NCI-H2107 (cell line): ENCODE measurements around the gene CDK12.
"Not testable (repeated sequence)": the region's sequence is repeated elsewhere in the genome, so short reads cannot be mapped to it uniquely, and the experiment has no call there.

Source experiments
- DNase-seq: peaks from one replicate; lab custom pipeline; 2025; lab: John Stamatoyannopoulos, UW

CDK12 gene

DNA sequence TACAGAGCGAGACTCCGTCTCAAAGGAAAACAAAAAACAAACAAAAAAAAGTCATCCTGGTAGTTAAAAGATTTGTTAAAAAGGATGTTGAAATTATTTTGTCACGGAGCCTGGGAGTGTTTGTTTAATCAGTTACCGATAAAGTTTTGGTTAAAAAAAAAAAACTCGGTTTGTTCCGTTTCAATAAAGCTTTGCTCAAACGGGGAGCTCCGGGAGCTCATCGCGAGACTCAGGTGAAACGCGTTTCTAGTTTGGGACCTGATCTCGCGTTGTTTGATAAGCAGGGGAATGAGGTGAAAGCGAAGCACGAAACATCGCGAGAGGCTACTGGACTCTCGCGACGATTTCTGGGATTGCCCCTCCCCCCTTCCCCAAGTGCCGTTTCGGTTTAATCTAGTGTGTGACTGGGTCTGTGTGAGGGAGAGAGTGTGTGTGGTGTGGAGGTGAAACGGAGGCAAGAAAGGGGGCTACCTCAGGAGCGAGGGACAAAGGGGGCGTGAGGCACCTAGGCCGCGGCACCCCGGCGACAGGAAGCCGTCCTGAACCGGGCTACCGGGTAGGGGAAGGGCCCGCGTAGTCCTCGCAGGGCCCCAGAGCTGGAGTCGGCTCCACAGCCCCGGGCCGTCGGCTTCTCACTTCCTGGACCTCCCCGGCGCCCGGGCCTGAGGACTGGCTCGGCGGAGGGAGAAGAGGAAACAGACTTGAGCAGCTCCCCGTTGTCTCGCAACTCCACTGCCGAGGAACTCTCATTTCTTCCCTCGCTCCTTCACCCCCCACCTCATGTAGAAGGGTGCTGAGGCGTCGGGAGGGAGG lies at the start of gene CDK12:
TSS of gene CDK12 (plus strand) at position 374 of the 813 bp plus-strand sequence. CDS start 586 bp downstream, outside the sequence.
- DNase-seq, result peak; percentile 99

DNA sequence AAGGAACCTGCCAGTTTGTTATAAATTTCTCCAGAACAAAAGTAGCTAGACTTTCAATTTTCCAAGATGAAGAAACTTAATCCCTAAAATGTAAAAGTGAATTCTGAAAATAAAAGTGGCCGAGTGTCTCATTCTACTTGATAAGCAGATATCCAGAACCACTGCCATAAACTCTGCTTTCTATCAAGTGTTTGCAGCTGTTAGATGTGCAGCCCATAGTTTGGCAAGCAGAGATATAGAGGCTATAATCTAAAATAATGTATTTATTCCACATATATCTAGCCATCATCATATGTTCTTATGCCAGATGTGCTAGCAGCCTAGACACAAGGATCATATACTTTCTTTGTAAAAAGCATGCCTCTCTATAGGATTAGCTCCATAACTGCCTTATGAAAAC lies 45.1 kb upstream of the CDK12 start:
- DNase-seq, result no peak

- DNase-seq, result no peak
Observed at GRCh38 chr17:39429600-39429999, 31.7 kb upstream of the CDK12 start.

GRCh38 chr17:39439868-39440267 lies 21.4 kb upstream of the CDK12 start:
- DNase-seq, result not testable (repeated sequence)

DNA sequence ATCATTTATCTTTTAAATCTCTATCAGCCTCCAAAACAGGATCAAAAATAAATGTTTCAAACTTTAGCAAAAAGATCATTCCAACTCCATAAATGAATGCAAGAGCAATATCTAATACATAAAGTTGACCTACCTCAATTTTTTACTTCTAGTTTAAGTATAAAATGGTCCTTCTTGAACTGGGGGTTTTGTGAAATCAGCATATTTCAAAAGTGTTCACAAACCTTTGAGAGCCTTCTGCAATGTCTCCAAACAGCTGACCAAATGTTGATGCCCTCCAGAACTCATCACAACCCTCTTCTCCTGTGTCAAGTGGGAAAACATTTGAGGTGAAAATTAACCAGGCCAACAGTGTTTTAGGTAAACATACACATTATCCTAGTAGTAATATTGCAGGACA lies 18.0 kb upstream of the CDK12 start:
- DNase-seq, result no peak

- DNase-seq, result no peak
Observed at GRCh38 chr17:39447561-39447960, 13.7 kb upstream of the CDK12 start.

GRCh38 chr17:39450051-39450450 lies 11.2 kb upstream of the CDK12 start:
- DNase-seq, result no peak

- peak; percentile 98 for DNase-seq
Observed at GRCh38 chr17:39450847-39451581, 10.3 kb upstream of the CDK12 start, which contains the start of gene MED1. MED1 (minus strand) TSS chr17:39451263; CDS start chr17:39451062, 201 bp downstream.

DNA sequence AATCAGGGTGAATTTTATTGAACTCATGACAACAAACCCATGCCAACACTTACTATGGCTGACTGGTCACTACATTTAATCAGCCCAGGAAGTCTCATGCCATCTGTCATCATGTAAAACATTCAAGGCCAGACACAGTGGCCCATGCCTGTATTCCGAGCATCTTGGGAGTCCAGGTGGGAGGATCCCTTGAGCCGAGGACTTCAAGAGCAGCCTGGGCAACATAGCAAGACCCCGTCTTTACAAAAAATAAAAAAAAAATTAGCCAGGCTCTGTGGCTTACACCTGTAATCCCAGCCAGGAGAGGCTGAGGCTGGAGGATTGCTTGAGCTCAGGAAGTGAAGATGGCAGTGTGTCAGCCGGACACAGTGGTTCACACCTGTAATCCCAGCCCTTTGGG lies 5.4 kb upstream of the CDK12 start:
- DNase-seq, result no peak

DNA sequence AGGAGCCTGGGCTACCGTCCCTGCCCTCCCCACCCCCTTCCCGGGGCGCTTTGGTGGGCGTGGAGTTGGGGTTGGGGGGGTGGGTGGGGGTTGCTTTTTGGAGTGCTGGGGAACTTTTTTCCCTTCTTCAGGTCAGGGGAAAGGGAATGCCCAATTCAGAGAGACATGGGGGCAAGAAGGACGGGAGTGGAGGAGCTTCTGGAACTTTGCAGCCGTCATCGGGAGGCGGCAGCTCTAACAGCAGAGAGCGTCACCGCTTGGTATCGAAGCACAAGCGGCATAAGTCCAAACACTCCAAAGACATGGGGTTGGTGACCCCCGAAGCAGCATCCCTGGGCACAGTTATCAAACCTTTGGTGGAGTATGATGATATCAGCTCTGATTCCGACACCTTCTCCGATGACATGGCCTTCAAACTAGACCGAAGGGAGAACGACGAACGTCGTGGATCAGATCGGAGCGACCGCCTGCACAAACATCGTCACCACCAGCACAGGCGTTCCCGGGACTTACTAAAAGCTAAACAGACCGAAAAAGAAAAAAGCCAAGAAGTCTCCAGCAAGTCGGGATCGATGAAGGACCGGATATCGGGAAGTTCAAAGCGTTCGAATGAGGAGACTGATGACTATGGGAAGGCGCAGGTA lies 762 bp downstream of the CDK12 start:
- DNase-seq, result no peak

DNA sequence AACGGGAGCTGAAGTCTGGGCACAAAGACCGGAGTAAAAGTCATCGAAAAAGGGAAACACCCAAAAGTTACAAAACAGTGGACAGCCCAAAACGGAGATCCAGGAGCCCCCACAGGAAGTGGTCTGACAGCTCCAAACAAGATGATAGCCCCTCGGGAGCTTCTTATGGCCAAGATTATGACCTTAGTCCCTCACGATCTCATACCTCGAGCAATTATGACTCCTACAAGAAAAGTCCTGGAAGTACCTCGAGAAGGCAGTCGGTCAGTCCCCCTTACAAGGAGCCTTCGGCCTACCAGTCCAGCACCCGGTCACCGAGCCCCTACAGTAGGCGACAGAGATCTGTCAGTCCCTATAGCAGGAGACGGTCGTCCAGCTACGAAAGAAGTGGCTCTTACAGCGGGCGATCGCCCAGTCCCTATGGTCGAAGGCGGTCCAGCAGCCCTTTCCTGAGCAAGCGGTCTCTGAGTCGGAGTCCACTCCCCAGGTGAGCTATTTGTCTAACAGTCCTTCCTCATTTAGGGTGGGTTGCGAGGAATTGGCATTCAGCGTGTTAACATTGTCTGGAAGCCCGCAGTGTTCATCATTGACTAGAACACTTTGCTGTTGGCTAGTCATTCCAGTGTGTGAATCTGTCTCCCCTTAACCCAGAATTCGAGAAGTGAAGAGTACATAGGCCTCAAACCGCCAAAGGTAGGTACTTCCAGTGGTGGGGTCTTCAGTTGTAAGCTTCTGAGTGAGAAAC lies 1.5 kb downstream of the CDK12 start:
- no peak for DNase-seq

DNA sequence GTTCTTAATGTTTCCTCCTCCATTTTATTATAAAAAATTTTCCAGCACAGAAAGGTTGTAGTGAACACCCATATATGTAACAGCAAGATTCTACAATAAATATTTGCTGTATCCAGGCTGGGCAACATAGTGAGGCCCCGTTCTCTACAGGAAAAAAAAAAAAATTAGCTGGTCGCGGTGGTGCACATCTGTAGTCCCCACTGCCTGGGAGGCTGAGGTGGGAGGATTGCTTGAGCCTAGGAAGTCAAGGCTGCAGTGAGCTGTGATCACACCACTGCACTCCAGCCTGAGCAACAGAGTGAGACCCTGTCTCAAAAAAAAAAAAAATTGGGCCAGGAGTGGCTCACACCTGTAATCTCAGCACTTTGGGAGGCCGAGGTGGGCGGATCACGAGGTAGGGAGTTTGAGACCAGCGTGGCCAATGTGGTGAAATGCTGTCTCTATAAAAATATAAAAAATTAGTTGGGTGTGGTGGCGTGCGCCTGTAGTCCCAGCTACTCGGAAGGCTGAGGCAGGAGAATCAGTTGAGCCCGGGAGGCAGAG lies 3.4 kb downstream of the CDK12 start:
- not testable (repeated sequence) for DNase-seq

DNA sequence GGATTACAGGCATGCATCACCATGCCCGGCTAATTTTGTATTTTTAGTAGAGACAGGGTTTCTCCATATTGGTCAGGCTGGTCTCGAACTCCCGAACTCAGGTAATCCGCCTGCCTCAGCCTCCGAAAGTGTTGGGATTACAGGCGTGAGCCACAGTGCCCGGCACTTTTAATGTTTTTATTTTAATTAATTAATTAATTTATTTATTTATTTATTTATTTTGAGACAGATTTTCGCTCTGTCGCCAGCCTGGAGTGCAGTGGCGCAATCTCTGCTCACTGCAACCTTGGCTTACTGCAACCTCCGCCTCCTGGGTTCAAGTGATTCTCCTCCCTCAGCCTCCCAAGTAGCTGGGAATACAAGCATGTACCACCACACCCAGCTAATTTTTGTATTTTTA lies 7.3 kb downstream of the CDK12 start:
- DNase-seq, result not testable (repeated sequence)

DNA sequence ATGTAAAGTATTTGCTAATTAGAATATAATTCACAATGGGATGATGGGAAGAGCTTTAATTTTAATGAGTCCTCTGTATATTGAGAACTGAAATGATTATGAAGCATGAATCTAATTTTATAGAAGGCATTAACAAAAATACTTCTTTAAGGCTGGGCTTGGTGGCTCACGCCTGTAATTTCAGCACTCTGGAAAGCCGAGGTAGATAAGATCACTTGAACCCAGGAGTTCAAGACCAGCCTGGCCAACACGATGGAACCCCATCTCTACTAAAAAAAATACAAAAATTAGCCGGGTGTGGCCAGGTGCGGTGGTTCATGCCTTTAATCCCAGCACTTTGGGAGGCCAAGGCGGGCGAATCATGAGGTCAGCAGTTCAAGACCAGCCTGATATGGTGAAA lies 12.0 kb downstream of the CDK12 start:
- DNase-seq, result no peak

GRCh38 chr17:39479631-39480030 lies 18.3 kb downstream of the CDK12 start:
- not testable (repeated sequence) for DNase-seq

GRCh38 chr17:39483506-39483905 lies 22.2 kb downstream of the CDK12 start:
- no peak for DNase-seq

- no peak for DNase-seq
Observed at GRCh38 chr17:39484178-39484577, 22.9 kb downstream of the CDK12 start.

DNA sequence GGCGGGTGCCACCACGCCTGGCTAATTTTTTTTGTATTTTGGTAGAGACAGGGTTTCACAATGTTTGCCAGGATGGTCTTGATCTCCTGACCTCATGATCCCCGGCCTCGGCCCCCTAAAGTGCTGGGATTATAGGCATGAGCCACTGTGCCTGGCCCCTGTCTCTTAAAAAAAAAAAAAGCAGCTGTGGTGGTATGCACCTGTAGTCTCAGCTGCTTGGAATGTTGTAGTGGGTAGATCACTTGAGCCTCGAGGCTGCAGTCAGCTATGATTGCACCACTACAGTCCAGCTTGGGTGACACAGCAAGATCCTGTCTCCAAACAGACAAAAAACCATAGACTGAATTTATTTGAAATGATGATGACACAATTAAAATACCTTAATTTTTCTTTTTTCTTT lies 24.3 kb downstream of the CDK12 start:
- no peak for DNase-seq

- DNase-seq, result no peak
Observed at GRCh38 chr17:39486242-39486641, 25.0 kb downstream of the CDK12 start.

DNA sequence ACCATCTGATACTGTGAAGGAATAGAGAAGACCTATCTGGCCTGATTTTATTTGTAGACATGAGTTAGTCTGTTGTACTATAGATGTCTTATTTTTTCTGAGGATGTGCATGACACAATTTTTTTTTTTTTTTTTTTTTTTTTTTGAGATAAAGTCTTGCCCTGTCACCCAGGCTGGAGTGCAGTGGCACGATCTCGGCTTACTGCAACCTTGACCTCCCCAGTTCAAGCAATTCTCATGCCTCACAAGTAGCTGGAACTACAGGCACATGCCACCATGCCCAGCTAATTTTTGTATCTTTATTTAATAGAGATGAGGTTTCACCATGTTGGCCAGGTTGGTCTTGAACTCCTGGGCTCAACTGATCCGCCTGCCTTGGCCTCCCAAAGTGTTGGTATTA lies 26.2 kb downstream of the CDK12 start:
- not testable (repeated sequence) for DNase-seq

DNA sequence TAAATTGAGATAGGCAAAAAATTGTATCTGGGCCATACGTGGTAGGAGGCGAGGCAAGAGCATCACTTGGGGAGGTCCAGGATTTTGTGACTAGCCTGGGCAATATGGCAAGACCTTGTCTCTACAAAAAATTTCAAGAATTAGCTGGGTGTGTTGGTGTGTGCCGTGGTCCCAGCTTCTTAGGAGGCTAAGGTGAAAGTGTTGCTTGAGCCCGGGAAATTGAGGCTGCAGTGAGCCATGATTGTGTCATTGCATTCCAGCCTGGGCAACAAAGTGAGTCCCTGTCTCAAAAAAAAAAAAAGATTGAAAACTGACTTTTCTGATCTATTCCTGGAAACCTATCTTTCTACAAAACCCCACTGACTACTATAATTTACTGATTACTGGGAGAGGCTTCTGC lies 26.7 kb downstream of the CDK12 start:
- no peak for DNase-seq

- DNase-seq, result not testable (repeated sequence)
Observed at GRCh38 chr17:39496921-39497320, 35.6 kb downstream of the CDK12 start.
